Stimulated activated CD4-positive, alpha-beta T cell treated with anti-CD3 and anti-CD28 coated beads, Interleukin-15, amount 100 ng/mL, for 1 hour (primary cell): ENCODE measurements around the gene C11orf91.
"Not testable (repeated sequence)": the region's sequence is repeated elsewhere in the genome, so short reads cannot be mapped to it uniquely, and the experiment has no call there.

Experiments used
- DNase-seq, 2 donors: peaks; one replicate each; pipeline ENCODE4 v3.0.0-alpha.2; 2020; ENCODE audit warnings: low read depth in 1 of 2, low spot score in 1 of 2

Gene C11orf91, protein sequence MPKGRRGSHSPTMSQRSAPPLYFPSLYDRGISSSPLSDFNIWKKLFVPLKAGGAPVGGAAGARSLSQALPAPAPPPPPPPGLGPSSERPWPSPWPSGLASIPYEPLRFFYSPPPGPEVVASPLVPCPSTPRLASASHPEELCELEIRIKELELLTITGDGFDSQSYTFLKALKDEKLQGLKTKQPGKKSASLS

GRCh38 chr11:33700502-33701271 lies at the start of gene C11orf91:
Gene C11orf91 (minus strand): TSS chr11:33700826. CDS start chr11:33700740, 86 bp downstream.
- peak; percentile 90 to 91 for DNase-seq

- DNase-seq, result no peak
Measured at GRCh38 chr11:33747979-33748378, 47.4 kb upstream of the C11orf91 start.

DNA sequence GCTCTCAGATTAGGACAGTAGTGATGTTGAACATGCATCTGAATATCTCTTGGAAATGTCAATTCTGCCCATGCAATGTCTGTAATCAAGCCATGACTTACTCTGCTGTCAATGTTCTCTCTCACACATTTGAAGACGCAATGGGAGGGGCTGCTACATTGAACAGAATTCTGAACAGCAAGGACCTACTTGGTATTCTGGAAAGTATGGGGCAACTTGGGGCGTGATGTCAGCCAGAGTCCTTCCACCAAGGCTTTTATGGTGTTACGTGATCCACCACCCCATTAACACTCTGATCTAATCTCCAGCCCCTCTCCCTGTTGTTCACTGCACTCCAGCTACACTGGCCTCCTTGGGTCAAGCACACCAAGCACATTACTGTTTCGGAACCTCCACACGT lies 42.7 kb upstream of the C11orf91 start:
- no peak for DNase-seq

DNA sequence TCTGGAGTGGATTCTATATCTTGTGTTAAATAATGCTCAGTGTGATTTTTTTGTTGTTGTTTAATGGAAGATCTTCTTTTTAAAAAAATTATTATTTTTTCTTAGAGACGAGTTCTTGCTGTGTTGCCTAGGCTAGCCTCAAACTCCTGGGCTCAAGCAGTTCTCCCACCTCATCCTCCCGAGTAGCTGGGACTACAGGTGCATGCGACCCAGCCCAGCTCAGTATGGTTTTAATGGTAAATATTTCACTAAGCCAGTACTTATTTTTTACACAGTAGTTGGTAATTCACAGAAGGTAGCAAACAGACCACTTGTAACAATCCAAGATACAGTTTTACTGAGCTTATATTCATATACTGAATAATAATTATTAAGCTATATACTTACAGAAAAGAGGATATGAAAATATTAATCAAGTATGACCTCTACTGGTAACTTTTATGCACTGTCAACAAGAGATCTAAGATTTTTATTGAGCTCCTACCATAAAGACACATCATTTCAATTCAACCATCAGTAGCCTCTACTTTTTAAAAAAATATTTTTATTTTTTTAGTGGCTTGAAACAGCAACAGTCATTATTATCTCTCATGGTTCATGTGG lies 41.7 kb upstream of the C11orf91 start:
- no peak for DNase-seq

- DNase-seq, result no peak
Measured at GRCh38 chr11:33741806-33742205, 41.2 kb upstream of the C11orf91 start.

DNA sequence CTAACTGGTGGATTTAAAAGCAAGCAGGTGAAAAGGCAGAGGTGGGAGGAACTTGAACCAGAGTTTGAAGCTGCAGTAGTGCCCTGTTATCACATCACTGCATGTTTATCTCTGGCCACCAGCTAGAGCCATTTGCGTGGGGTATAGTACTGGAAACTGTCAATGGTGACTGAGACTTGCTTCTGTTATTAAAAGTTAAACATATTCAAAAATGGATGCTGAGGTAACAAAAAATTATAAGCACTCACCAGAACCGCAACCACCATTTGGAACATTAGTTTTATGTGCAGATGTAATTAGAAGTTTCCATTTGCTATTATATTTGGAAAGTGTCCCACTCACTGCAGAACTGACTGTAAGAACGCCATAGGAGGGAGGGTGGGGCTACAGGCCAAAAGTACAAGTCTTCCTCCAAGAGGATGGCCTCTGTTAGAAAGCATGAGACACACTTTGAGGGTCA lies 36.8 kb upstream of the C11orf91 start:
- DNase-seq, result no peak

DNA sequence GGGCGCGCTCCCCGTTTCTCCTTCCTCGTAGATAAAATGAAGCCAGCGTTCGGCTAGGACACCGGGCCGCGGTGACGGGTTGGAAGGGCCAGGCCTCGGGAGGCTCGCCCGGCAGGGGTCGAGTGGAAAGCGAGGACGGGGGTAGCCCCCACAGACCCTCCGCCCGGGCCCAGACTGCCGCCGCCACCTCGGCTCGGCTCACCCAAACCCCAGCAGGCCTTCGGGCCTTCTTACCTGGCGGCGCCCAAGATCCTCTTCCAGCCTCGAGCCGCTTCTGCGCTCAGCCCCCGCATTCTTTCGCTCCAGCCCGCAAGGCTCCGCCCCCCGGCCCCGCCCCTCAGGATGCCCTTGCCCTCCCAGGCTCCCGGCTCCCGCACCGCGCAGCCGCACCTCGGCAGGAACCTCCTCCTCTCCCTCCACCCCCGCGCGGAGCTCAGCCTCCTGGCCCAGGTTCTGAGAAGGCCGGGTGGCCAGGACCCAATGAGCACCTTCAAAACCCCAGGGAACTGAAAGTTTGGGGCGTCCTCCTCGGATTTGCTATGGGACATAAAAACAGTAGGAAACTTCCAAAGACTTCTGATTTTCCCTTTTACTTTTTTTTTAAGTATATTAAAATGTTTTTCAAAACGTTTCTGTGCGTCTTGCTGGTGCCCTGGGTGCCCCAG lies 35.7 kb upstream of the C11orf91 start, which contains the start of gene CD59:
TSS of gene CD59 (minus strand) at position 276 of the 665 bp plus-strand sequence. CDS start 13,978 bp downstream, outside the sequence.
- peak; percentile 80 to 89 for DNase-seq

DNA sequence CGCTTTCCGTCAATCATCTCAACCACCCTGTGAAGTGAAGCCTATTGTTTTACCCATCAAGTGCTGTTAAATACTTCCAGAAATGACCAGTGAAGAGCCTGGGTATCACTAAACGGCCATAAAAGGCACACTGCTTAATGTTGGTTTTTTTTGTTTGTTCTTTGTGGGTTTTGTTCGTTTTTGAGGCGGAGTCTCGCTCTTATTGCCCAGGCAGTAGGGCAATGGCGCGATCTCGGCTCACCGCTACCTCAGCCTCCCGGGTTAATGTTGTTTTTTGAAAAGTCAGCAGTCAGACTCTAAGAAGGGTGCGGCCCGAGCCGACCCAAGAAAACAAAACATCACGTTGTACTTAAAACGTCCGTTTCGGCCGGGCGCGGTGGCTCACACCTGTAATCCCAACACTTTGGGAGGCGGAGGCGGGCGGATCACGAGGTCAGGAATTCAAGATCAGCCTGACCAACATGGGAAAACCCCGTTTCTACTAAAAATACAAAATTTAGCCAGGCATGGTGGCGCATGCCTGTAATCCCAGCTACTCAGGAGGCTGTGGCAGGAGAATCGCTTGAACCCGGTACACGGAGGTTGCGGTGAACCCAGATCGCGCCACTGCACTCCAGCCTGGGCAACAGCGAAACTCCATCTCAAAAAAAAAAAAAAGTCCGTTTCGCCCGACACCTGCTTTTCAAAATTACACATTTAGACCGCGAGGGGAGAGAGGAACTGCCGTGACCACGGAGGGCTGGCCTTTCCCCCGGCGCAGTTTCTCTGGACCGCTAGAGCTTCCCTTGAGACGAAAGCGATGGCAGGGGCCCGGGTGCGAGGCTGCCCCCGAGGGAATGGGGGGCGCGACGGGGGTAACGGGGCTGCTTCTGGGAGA lies 34.9 kb upstream of the C11orf91 start:
- no peak for DNase-seq

DNA sequence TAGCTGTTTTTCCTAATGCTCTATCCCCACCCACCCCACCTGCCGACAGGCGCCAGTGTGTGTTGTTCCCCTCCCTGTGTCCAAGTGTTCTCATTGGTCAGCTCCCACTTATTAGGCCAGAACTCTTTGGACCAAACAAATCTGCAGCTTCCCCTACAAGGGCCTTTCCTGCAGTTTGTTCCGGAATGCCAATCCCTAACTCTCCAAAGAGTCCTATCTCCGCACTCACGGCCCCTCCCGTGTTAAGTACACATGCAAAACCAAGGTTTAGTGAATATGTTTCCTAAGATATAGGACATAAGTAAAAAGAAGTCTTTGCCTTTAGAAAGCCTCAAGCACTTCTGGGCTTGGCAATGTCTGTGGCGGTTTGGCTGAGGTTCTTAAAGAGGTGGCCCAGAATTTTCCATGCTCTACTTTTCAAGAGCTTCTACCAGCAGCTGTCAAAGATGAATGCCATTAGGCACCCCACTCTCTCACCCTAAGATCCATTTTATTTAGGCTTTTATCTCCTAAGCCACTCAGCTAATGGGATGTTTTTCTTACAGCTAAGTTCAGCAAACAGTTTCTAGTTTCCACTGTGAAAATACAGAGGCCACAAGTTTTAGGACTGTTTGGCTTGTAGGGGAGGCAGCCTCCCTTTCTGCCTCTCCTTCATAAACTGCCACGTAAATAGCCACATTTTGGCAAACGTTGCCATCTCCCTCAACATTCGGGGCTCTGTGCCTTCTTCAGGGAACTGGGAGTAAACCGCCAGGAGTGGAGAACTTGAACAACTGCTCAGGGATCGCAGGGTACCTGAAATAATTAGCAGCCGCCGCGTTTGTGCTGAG lies 34.0 kb upstream of the C11orf91 start:
- no peak for DNase-seq

GRCh38 chr11:33733980-33734379 lies 33.4 kb upstream of the C11orf91 start:
- DNase-seq, result no peak

GRCh38 chr11:33731723-33732531 lies 31.3 kb upstream of the C11orf91 start:
- DNase-seq, result no peak

- DNase-seq, result no peak
Measured at GRCh38 chr11:33730716-33731115, 30.1 kb upstream of the C11orf91 start.

GRCh38 chr11:33729072-33729664 lies 28.5 kb upstream of the C11orf91 start:
- DNase-seq, result not testable (repeated sequence)

- not testable (repeated sequence) for DNase-seq
Measured at GRCh38 chr11:33727539-33727938, 26.9 kb upstream of the C11orf91 start.

GRCh38 chr11:33725496-33725895 lies 24.9 kb upstream of the C11orf91 start:
- no peak for DNase-seq

DNA sequence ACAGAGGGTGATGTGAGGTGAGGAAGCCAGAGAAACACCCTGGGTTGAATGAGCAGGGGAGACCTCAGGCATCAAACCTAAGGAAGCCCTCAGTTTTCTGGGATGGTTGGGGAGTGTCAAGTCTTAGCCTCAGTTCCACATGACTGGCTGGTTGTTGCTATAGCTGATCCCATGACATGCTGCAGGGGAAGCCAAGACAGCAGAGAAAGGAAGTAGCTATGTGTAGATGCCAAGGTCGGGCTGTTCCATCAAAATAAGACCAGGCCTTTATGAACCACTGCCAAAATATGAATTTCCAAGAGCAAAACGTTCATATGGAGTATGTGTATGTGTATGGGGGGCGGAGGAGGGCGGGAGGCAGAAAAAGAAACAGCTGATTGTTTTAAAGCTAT lies 24.0 kb upstream of the C11orf91 start:
- no peak for DNase-seq

- no peak for DNase-seq
Measured at GRCh38 chr11:33723238-33723881, 22.7 kb upstream of the C11orf91 start.
